GM12878 (cell line): ENCODE data around the gene TRIM62. TPM values are rescaled to one million over a fixed set of nuclear protein-coding genes. Genes with fewer than 3 reads are reported as not detected.

Experiments used
- ATAC-seq: fragments of 200-7000 bp; cut with Tn5 transposase; 3 replicates; pipeline ENCODE4 v1.9.1; 2020; ENCODE audit warnings: mild to moderate bottlenecking, moderate library complexity
- BruUV-seq: library from RNA; stranded (reverse); fragments of 400-500 nt; replicated peaks from 2 replicates; lab custom pipeline; 2021; lab: Mats Ljungman, UMichigan
- CTCF ChIA-PET: fragments of 300-600 bp; sonication (Branson Sonifier 250); formaldehyde crosslinking; extraction: SDS; loops from one replicate; lab custom pipeline; 2021; ENCODE audit warnings: inconsistent platforms; lab: Yijun Ruan, JAX
- POLR2A ChIA-PET: fragments of 350-600 bp; formaldehyde crosslinking; extraction: SDS; loops from one replicate; lab custom pipeline; 2021; ENCODE audit warnings: inconsistent platforms; lab: Charles Lee
- RAD21 ChIA-PET: fragments of 300-600 bp; sonication (Branson Sonifier 250); formaldehyde crosslinking; loops from one replicate; lab custom pipeline; 2023; ENCODE audit warnings: antibody characterized with exemption; ENCODE audit not compliant: unreplicated experiment; lab: Charles Lee
- SMC1A ChIA-PET: fragments of 300-600 bp; sonication (Branson Sonifier 250); formaldehyde crosslinking; loops from one replicate; lab custom pipeline; 2023; ENCODE audit not compliant: unreplicated experiment, uncharacterized antibody; lab: Charles Lee
- DNase-seq: peaks from one replicate; pipeline ENCODE4 v3.0.0-alpha.2; 2011; ENCODE audit warnings: low read depth, low spot score
- FAIRE-seq: peaks from 3 replicates; lab custom pipeline; 2011; peaks lifted over from hg19 to GRCh38; lab: Jason Lieb, UNC
- H2AFZ ChIP-seq: 2 replicates; pipeline ENCODE4 v1.6.0; 2011; ENCODE audit warnings: low read depth, low read length, control low read depth; ENCODE audit not compliant: control insufficient read depth
- H3K27ac ChIP-seq: 2 replicates; pipeline ENCODE4 v1.5.1; 2011; ENCODE audit warnings: control low read depth; ENCODE audit not compliant: control insufficient read depth, insufficient read depth
- H3K27me3 ChIP-seq, 2 experiments: replicated peaks in 1 of 2; 2 replicates each; pipeline versions ENCODE4 v1.6.0 to v1.6.1; 2011; ENCODE audit warnings: low read length in 1 of 2; ENCODE audit not compliant: control insufficient read depth in 2 of 2, insufficient read depth in 2 of 2
- H3K36me3 ChIP-seq, 2 experiments: 2 replicates each; pipeline ENCODE4 v1.5.1; 2011; ENCODE audit warnings: low read length in 1 of 2; ENCODE audit not compliant: control insufficient read depth in 2 of 2, insufficient read depth in 2 of 2
- H3K4me1 ChIP-seq: 2 replicates; pipeline ENCODE4 v1.6.1; 2011; ENCODE audit warnings: mild to moderate bottlenecking, low read length, moderate library complexity, mixed read lengths; ENCODE audit not compliant: control insufficient read depth, insufficient read depth
- H3K4me2 ChIP-seq: 2 replicates; pipeline ENCODE4 v1.6.0; 2011; ENCODE audit warnings: control low read depth; ENCODE audit not compliant: control insufficient read depth, insufficient read depth
- H3K4me3 ChIP-seq: fragments of 200-600 bp; sonication (generic); 2 replicates; pipeline ENCODE4 v1.5.1; 2016
- H3K79me2 ChIP-seq: 2 replicates; pipeline ENCODE4 v1.6.0; 2011; ENCODE audit warnings: low read length; ENCODE audit not compliant: control insufficient read depth, insufficient read depth
- H3K9ac ChIP-seq: 2 replicates; pipeline ENCODE4 v1.8.0; 2011; ENCODE audit warnings: low read length, control low read depth, mixed read lengths; ENCODE audit not compliant: control insufficient read depth, insufficient read depth
- H3K9me3 ChIP-seq: replicated peaks from 3 replicates; pipeline ENCODE4 v1.5.1; 2011; ENCODE audit warnings: mild to moderate bottlenecking, low read length; ENCODE audit not compliant: control insufficient read depth, insufficient read depth
- H4K20me1 ChIP-seq: 2 replicates; pipeline ENCODE4 v1.6.0; 2011; ENCODE audit not compliant: control insufficient read depth, insufficient read depth
- ATF7 ChIP-seq: fragments of 450-650 bp; IDR thresholded peaks from 2 replicates; pipeline ENCODE4 v1.6.1; 2016; ENCODE audit warnings: low read depth, mild to moderate bottlenecking
- CEBPB ChIP-seq, 2 experiments: fragments of 150-350 bp in 1 of 2; IDR thresholded peaks; 2 replicates each; pipeline ENCODE4 v1.6.1; 2012 to 2014; ENCODE audit warnings: low read depth in 2 of 2, low read length in 2 of 2, borderline replicate concordance in 1 of 2, inconsistent platforms in 1 of 2
- EED ChIP-seq: sonication (generic); IDR thresholded peaks from 2 replicates; pipeline ENCODE4 v1.6.1; 2016; ENCODE audit warnings: antibody characterized with exemption, low read depth
- JUNB ChIP-seq: IDR thresholded peaks from 2 replicates; pipeline ENCODE4 v1.6.1; 2016; ENCODE audit warnings: antibody characterized with exemption, mild to moderate bottlenecking
- JUND ChIP-seq: IDR thresholded peaks from 2 replicates; pipeline ENCODE4 v1.6.1; 2012; ENCODE audit warnings: low read depth, mild to moderate bottlenecking, low read length, improper control_type of control experiment, moderate library complexity
- KAT2A ChIP-seq: conservative IDR thresholded peaks from 2 replicates; pipeline ENCODE4 v1.6.1; 2011; ENCODE audit warnings: low read depth, low read length; ENCODE audit not compliant: control insufficient read depth
- KLF5 ChIP-seq: fragments of 450-650 bp; IDR thresholded peaks from 2 replicates; pipeline ENCODE4 v1.6.1; 2014; ENCODE audit warnings: mild to moderate bottlenecking; ENCODE audit not compliant: partially characterized antibody
- MTA3 ChIP-seq: IDR thresholded peaks from 2 replicates; pipeline ENCODE4 v1.6.1; 2012; ENCODE audit warnings: low read length, inconsistent platforms, borderline replicate concordance
- NFYB ChIP-seq: IDR thresholded peaks from 2 replicates; pipeline ENCODE4 v1.6.1; 2011; ENCODE audit warnings: low read depth, mild to moderate bottlenecking, low read length, improper control_type of control experiment, moderate library complexity; ENCODE audit not compliant: insufficient read depth
- RAD21 ChIP-seq: IDR thresholded peaks from 2 replicates; pipeline ENCODE4 v1.6.1; 2011; ENCODE audit warnings: mild to moderate bottlenecking, low read depth, low read length, moderate library complexity; ENCODE audit not compliant: insufficient read depth
- RB1 ChIP-seq: fragments of 450-650 bp; formaldehyde crosslinking; IDR thresholded peaks from 2 replicates; pipeline ENCODE4 v1.6.1; 2017; ENCODE audit warnings: mild to moderate bottlenecking, borderline replicate concordance
- SIN3A ChIP-seq: IDR thresholded peaks from 2 replicates; pipeline ENCODE4 v1.6.1; 2012; ENCODE audit warnings: low read depth, low read length, improper control_type of control experiment
- SPI1 ChIP-seq: IDR thresholded peaks from 2 replicates; pipeline ENCODE4 v1.6.1; 2011; ENCODE audit warnings: low read depth, mild to moderate bottlenecking, low read length, moderate library complexity, borderline replicate concordance; ENCODE audit not compliant: insufficient read depth
- WGBS: methylation state at CpG from one replicate; pipeline ENCODE4 v1.1.6; 2016; ENCODE audit warnings: low lambda C conversion rate; ENCODE audit not compliant: insufficient replicate concordance, insufficient coverage; ENCODE audit errors: missing lambda C conversion rate; 5-methylcytosine and 5-hydroxymethylcytosine counted together
- in situ Hi-C: fragments of 300-500 bp; cut with MboI; formaldehyde crosslinking; loops from 9 replicates; pipeline ENCODE4 v1.14.3; 2018; ENCODE audit warnings: mixed read lengths
- intact Hi-C: fragments of 100-400 bp; cut with micrococcal nuclease; formaldehyde crosslinking; loops from one replicate; pipeline ENCODE4 v1.14.2; 2022; ENCODE audit not compliant: unreplicated experiment
- polyA plus RNA-seq, 11 experiments: library from polyadenylated mRNA; depleted of rRNA in 4 of 11; unstranded in 6 of 11; stranded (reverse) in 5 of 11; fragments of >200 nt; fragmentation: Nextera tagmentation in 4 of 11; fragmentation: Illumina TruSeq in 1 of 11; extraction: Ambion mirVana in 4 of 11; extraction: Trizol in 1 of 11; gene quantifications; 1 replicate in 1 of 11; 2 replicates in 10 of 11; pipeline versions ENCODE4 v1.2.1 to v1.2.3, GENCODE V29; 2011 to 2016; ENCODE audit warnings: inconsistent platforms in 2 of 11, missing spikeins in 2 of 11, low read depth in 1 of 11
- total RNA-seq, 4 experiments: library from RNA; depleted of rRNA in 3 of 4; stranded (reverse); fragments of >200 nt in 3 of 4; fragmentation: Illumina TruSeq in 1 of 4; extraction: Trizol in 1 of 4; gene quantifications; 2 replicates each; pipeline versions ENCODE4 v1.2.1 to v1.2.3, GENCODE V29; 2013 to 2021
- TF ChIP-seq, protein P1 (sequence below): fragments of 450-650 bp; IDR thresholded peaks from 2 replicates; pipeline ENCODE4 v1.6.1; 2017; ENCODE audit warnings: antibody characterized with exemption, mild to moderate bottlenecking, moderate library complexity
- TF ChIP-seq, protein P2 (sequence below): IDR thresholded peaks from 2 replicates; pipeline ENCODE4 v1.6.1; 2011; ENCODE audit warnings: borderline replicate concordance, low read depth, mild to moderate bottlenecking, moderate library complexity, low read length; ENCODE audit not compliant: insufficient read depth, poor library complexity, severe bottlenecking

Gene TRIM62
- total and polyA plus RNA-seq, 10 of the 15 experiments (the other 5 are each of a cell fraction or from before 2014, with no cell fraction given) = 0.52 to 4.2 (median 1.9) TPM

DNA sequence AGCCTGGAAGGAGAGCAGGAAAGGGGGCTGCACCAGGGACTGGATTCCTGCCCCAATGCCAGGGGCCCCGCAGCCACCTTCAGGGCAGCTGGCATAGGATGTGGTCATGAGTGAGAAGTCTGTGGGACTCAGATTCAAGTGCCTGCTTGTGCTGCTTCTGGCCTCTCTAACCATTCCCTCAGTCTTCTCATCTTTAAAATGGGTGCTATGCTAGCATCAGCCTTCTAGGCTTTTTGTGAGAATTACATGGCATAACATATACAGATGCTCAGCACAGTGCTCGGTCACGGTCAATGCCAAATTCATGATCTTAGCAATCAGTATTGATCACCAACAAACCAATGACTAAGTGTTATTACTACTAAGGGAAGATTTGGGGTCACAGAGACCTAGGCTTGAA, 23.5 kb downstream of the TRIM62 start (continued):
- no peak for TF ChIP-seq JUND
- TF ChIP-seq NFYB = no peak
- TF ChIP-seq CEBPB (IDR thresholded peaks at IDR 0.05; ENCODE audit: borderline replicate concordance in 1 of 2, low read depth in 2 of 2, low read length in 2 of 2) = no peak
- TF ChIP-seq, protein P1, sequence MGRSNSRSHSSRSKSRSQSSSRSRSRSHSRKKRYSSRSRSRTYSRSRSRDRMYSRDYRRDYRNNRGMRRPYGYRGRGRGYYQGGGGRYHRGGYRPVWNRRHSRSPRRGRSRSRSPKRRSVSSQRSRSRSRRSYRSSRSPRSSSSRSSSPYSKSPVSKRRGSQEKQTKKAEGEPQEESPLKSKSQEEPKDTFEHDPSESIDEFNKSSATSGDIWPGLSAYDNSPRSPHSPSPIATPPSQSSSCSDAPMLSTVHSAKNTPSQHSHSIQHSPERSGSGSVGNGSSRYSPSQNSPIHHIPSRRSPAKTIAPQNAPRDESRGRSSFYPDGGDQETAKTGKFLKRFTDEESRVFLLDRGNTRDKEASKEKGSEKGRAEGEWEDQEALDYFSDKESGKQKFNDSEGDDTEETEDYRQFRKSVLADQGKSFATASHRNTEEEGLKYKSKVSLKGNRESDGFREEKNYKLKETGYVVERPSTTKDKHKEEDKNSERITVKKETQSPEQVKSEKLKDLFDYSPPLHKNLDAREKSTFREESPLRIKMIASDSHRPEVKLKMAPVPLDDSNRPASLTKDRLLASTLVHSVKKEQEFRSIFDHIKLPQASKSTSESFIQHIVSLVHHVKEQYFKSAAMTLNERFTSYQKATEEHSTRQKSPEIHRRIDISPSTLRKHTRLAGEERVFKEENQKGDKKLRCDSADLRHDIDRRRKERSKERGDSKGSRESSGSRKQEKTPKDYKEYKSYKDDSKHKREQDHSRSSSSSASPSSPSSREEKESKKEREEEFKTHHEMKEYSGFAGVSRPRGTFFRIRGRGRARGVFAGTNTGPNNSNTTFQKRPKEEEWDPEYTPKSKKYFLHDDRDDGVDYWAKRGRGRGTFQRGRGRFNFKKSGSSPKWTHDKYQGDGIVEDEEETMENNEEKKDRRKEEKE = no peak
- no peak for TF ChIP-seq KAT2A

DNA sequence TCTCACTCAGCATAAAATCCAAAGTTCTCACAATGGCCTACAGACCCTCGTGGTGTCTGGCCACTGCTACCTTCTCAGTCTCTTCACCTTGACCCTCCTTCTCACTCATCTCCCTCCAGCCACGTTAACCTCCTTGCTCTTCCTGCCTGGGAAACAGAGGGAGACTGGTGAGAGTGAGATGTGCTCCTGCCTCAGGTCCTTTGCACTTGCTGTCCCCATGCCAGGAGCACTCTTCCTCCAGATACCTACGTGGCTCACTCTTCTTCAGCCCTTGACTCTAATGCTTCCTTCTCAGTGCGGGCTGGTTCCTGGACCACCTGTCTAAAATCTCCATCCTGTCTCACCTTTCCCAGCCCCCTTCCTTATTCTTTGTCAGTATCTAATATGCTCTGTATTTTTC, 24.7 kb downstream of the TRIM62 start:
- Histone ChIP-seq H3K9ac (no peak overlapping the region), H3K36me3 (no peaks in the 10 kb centered on the region; a peak in 1 of 4 replicates), H3K27ac (no peak overlapping the region), H4K20me1 (no peaks in the 10 kb centered on the region), H3K79me2 (no peaks in the 10 kb centered on the region), H3K4me1 (no peaks in the 10 kb centered on the region), H3K4me3 (no peak overlapping the region), H2AFZ (no peak overlapping the region), H3K4me2 (no peak overlapping the region), H3K27me3 (no peaks in the 10 kb centered on the region), H3K9me3 (no peaks in the 10 kb centered on the region)
- SMC1A ChIA-PET = no interaction called here
- RAD21 ChIA-PET = no interaction called here
- WGBS = 53% methylated on average over 4 of the region's 4 CpGs
- DNase-seq (no peak), FAIRE-seq (no peak), ATAC-seq (no peak)
- in situ Hi-C loops (no loop called here), intact Hi-C loops (no loop called here)
- POLR2A ChIA-PET = no interaction called here
- no TSS peak for BruUV-seq
- CTCF ChIA-PET = no interaction called here
- TF ChIP-seq EED = no peak
- TF ChIP-seq SIN3A = no peak
- TF ChIP-seq SPI1 = no peak
- TF ChIP-seq KLF5 = no peak
- no peak for TF ChIP-seq JUNB
- TF ChIP-seq, protein P2, sequence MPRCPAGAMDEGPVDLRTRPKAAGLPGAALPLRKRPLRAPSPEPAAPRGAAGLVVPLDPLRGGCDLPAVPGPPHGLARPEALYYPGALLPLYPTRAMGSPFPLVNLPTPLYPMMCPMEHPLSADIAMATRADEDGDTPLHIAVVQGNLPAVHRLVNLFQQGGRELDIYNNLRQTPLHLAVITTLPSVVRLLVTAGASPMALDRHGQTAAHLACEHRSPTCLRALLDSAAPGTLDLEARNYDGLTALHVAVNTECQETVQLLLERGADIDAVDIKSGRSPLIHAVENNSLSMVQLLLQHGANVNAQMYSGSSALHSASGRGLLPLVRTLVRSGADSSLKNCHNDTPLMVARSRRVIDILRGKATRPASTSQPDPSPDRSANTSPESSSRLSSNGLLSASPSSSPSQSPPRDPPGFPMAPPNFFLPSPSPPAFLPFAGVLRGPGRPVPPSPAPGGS = no peak
- TF ChIP-seq ATF7 = no peak
- TF ChIP-seq RB1 = no peak
- TF ChIP-seq MTA3 = no peak
- no peak for TF ChIP-seq RAD21
